ENCODE measurements around the gene KLHL25.

DNA sequence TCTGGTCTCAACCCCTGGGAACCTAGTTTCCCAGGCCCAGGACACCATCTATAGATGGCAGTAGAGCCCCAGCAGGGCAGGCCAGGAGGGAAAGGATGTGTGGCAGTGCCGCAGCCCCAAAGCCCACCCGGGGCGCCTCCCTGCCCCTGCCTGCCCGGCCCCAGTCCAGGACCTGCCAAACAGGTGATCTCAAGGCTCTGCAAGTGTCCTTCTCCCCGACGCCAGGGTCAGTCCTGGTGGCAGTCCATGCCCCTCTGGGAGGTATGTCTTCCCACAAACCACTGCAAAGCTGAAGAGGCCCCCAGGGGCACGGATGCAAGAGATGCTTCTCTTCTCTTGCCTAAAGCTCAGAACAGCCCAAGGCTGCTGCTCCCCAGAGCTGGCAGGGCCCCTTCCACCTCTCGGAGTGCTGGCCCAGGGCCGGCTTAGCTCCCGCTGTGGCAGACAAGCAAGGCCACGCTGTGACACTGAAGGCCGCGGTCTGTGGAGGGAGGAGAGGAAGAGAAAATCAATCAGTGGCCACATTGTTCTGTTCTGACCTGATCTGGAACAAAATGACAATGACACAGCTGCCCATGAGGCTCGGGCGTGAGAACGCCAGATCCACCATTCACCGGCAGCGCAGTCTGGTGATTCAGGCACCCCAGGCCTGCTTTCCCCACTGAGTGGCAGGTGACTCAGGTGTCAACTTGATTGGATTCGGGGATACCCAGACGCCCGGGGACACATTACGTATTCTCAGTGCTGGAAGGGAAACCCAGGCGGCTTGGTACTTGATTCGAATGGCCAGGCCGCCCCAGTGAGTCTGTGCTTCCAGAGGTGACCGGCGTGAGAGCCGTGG, 34.0 kb downstream of the KLHL25 start:
- no peak for TF ChIP-seq ZNF274 (IDR thresholded peaks at IDR 0.05; ENCODE audit: low read depth, low read length)
- no peak for TF ChIP-seq YY1 (IDR thresholded peaks at IDR 0.05; ENCODE audit: insufficient read depth, insufficient read length)
